Neuron (in vitro differentiated cells): ENCODE data around the gene PCDH9.

Experiments
- H2AFZ ChIP-seq: one replicate; pipeline ENCODE4 v1.6.1; 2013; ENCODE audit warnings: low read depth, mild to moderate bottlenecking, inconsistent platforms, low read length, moderate library complexity
- H3K27me3 ChIP-seq: one replicate; pipeline ENCODE4 v1.6.1; 2013; ENCODE audit warnings: low read length; ENCODE audit not compliant: insufficient read depth
- H3K36me3 ChIP-seq: one replicate; pipeline ENCODE4 v1.6.1; 2013; ENCODE audit warnings: low read length; ENCODE audit not compliant: insufficient read depth
- H3K4me1 ChIP-seq: one replicate; pipeline ENCODE4 v1.6.1; 2013; ENCODE audit warnings: low read length; ENCODE audit not compliant: insufficient read depth
- H3K4me3 ChIP-seq: 2 replicates; pipeline ENCODE4 v1.5.1; 2013; ENCODE audit warnings: mild to moderate bottlenecking, low read length, moderate library complexity
- H3K9me3 ChIP-seq: one replicate; pipeline ENCODE4 v1.6.1; 2013; ENCODE audit warnings: low read length

Gene PCDH9

DNA sequence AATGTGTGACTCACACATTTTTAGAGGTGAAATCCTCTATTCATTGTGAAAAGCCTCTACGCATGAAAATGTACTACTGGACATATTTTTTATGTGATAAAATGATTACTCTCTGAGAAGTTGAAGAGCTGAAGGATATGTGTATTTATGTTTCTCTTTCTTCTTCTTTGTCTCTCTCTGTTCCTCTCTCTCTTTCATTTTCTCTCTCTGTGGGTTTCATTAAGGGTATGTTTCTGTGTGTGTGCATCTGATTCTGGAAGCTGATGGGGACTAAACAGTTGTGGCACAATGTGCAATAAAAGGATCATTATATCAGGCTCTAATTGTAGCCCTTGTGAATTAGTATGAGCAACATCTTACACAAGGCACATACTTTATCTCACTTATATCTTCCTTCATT is 867.7 kb downstream of the PCDH9 start:
- Histone ChIP-seq H2AFZ (no peak overlapping the region), H3K9me3 (no peaks in the 10 kb centered on the region), H3K36me3 (no peaks in the 10 kb centered on the region), H3K27me3 (no peaks in the 10 kb centered on the region), H3K4me3 (no peak overlapping the region), H3K4me1 (peaks cover 13% of the 10 kb centered on the region)

DNA sequence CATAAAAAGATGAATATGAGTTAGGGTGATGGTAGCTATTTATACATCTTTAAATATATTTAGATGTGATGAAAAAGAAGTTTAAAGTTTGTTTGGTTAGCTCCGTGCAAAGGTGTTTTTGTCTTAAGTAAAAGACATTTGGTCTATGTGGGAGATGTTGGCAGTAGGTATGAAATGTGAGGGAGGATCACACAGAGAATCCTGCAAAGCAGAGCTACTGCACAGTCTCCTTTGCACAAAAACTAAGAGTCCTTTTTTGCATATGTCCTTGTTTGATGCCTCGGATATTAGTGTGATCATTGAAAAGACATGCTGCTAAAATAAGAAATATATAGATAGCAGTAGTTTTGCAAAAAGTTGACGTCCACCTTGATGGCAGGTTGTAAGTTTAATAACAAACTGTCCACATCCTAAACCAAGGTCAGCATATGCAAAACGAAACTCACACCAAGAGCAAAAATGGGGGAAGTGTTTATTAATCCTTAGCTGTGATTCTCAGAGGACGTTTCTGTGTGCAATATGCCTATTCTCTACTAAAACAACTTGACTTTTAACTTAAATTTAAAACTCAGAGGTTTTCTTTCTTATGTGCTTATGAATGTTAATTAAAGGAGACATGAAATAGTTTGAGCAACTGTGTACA is 870.1 kb downstream of the PCDH9 start:
- H3K36me3 ChIP-seq, result no peaks in the 10 kb centered on the region
- no peak overlapping the region for H2AFZ ChIP-seq
- H3K4me3 ChIP-seq, result no peak overlapping the region
- no peaks in the 10 kb centered on the region for H3K9me3 ChIP-seq
- H3K4me1 ChIP-seq, result peaks cover 8% of the 10 kb centered on the region
- H3K27me3 ChIP-seq, result no peaks in the 10 kb centered on the region

DNA sequence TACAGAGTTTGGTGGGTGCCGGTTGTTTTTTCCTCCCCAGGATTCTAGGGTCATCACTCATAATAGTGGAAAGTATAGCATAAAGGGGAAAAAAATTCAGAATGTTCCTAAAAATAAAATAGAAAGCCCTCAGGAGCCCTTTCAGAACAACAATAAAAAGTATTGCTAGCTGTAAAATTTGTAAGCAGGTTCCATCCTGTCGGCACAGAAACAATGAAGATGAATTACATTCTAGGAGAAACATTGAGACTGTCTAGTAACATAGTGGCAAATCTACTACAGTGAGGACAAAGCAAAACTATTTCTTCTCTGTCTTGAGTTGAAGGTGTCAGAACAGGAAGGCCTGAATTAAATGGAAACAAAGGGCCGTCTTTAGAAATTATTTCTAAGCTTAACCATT is 870.7 kb downstream of the PCDH9 start:
- H3K9me3 ChIP-seq, result no peaks in the 10 kb centered on the region
- no peaks in the 10 kb centered on the region for H3K36me3 ChIP-seq
- no peak overlapping the region for H3K4me3 ChIP-seq

DNA sequence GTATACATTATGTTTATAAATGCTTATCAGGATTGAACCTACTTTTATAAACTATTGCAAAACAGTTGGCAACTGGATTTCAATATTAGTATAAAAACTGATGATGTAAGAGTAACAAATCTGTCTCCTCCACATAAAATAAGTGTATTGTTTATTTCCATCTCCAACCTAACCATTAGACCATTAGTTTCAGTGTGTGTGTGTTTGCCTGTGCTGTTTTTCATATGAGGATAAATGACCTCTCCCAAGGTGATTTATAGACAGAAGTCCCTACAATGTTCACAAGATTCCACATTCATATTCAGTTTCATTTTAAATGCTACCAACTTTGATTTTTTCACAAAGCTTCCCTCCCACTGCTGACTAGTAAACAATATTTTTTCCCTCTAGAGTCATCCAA is 871.6 kb downstream of the PCDH9 start:
- Histone ChIP-seq H3K4me3 (no peak overlapping the region), H3K27me3 (no peaks in the 10 kb centered on the region), H2AFZ (no peak overlapping the region), H3K9me3 (no peaks in the 10 kb centered on the region), H3K4me1 (peaks cover 8% of the 10 kb centered on the region), H3K36me3 (no peaks in the 10 kb centered on the region)

More for the DNA sequence above, 870.7 kb downstream of the PCDH9 start:
- Histone ChIP-seq H3K27me3 (no peaks in the 10 kb centered on the region), H2AFZ (no peak overlapping the region), H3K4me1 (peaks cover 8% of the 10 kb centered on the region)

DNA sequence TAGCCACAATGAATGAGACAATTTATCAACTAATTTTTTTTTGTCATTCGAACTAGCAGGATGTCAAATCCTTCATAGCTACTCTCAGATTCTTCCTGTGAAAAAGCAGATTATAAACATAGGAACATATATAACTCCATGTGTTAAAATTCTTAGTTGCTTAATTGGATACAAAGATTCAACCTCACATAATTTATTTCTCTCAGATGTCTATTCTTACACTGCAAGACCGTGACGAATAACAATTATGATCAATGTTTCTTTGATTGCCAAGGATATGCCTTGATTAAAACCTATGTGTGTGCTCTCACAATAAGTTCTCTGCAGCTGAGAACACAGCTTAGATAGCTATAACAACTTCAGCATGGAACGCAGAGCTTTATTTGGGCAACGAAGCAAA is 872.7 kb downstream of the PCDH9 start:
- Histone ChIP-seq H3K9me3 (no peaks in the 10 kb centered on the region), H3K4me1 (peaks cover 8% of the 10 kb centered on the region), H2AFZ (no peak overlapping the region), H3K36me3 (no peaks in the 10 kb centered on the region), H3K4me3 (no peak overlapping the region), H3K27me3 (no peaks in the 10 kb centered on the region)

DNA sequence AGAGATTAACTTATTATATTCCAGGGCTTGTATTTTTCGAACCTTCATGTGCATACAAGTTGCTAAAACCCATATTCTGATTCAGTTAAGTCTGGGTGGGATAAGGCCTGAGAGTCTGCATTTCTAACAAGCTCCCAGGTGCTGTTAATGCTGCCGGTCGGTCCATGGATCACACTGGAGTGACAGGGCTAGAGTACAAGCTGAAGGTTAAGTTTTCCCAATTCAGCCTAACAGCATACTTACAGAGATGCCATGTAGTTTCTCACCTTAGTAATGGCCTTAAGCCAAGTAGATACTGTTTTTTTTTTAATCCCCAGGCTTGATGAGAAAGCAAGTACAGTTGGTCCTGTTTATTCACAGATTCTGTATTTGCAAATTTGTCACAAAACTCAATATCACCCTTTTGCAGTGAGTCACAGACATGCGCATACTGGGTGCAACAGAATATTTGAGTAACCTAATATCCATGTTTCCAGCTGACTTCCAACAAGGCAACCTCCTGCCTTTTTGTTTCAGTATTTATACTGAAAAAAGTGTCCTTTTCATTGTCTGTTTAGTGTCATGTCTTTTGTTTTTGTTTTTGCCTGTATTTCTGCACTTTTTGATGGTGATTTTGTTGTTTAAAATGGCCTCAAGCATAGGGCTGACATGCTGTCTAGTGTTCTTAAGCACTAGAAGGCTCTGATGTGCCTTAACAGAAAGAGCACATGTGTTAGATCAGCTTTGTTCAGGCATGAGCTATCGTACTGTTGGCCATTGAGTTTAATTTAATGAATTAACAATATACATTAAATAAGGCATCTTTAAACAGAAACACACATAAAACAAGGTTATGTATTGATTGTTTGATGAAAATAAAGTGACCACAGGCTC is 875.0 kb downstream of the PCDH9 start:
- H2AFZ ChIP-seq, result peak overlapping the region; percentile 13
- no peaks in the 10 kb centered on the region for H3K27me3 ChIP-seq
- no peaks in the 10 kb centered on the region for H3K9me3 ChIP-seq
- H3K4me3 ChIP-seq, result no peak overlapping the region
- peaks cover 7% of the 10 kb centered on the region for H3K4me1 ChIP-seq
- H3K36me3 ChIP-seq, result no peaks in the 10 kb centered on the region

- H3K27me3 ChIP-seq, result no peaks in the 10 kb centered on the region
- no peaks in the 10 kb centered on the region for H3K9me3 ChIP-seq
- no peak overlapping the region for H3K4me3 ChIP-seq
- no peaks in the 10 kb centered on the region for H3K4me1 ChIP-seq
- peak overlapping the region; percentile 4 for H2AFZ ChIP-seq
- H3K36me3 ChIP-seq, result no peaks in the 10 kb centered on the region
Measured at GRCh38 chr13:66353664-66354063, 876.5 kb downstream of the PCDH9 start.

GRCh38 chr13:66349966-66350365 is 880.2 kb downstream of the PCDH9 start:
- Histone ChIP-seq H3K9me3 (no peaks in the 10 kb centered on the region), H3K4me3 (no peak overlapping the region), H3K4me1 (peaks cover 21% of the 10 kb centered on the region), H3K27me3 (no peaks in the 10 kb centered on the region), H2AFZ (no peak overlapping the region), H3K36me3 (no peaks in the 10 kb centered on the region)

DNA sequence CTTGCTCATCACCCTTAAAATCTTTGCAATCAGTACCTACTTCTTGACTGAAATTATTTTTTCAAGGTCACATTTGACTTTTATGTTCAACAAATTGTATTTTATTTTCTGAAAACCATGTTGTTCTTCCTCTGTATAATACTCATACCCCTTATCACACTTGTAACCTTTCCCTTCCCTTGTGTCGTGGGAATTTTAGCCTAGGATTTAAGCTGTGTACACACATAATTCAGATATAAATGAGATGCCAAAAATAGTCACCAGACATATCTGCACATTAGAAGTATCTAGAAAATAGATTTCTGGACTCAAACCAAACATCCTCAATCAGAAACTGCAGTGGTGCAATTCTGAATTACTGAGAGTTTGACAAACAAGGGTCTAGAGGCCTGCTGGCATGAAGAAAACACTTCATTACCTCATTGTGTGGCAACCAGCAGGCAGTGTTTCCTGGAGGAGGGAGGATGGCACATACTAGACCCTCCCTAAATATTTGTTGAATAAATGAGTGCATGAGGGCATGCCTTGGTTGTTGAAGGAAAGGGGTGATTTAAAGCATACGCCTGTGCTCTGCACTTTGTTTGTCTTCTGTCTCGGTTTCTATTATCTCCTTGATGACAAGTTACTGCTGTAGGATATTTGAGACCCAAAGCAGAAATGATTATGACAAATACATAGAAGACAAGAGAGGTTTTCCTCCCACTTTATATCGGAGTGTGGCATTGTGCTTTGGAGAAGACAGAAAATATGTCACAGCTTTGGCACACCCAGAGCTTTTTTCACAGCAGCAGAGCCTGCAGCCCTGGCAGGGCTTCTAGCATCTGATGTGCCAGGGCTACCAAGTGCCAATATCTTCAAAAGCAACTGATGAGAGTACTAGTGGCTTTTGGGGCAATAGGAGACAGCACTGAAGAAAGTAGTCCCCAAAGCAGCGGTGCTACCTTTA is 881.1 kb downstream of the PCDH9 start:
- no peaks in the 10 kb centered on the region for H3K9me3 ChIP-seq
- peaks cover 29% of the 10 kb centered on the region for H3K4me1 ChIP-seq
- H2AFZ ChIP-seq, result no peak overlapping the region
- no peak overlapping the region for H3K4me3 ChIP-seq
- H3K27me3 ChIP-seq, result no peaks in the 10 kb centered on the region
- no peaks in the 10 kb centered on the region for H3K36me3 ChIP-seq

GRCh38 chr13:66347486-66348117 is 882.5 kb downstream of the PCDH9 start:
- Histone ChIP-seq H3K9me3 (no peaks in the 10 kb centered on the region), H2AFZ (no peak overlapping the region), H3K36me3 (no peaks in the 10 kb centered on the region), H3K4me3 (no peak overlapping the region), H3K4me1 (peaks cover 29% of the 10 kb centered on the region), H3K27me3 (no peaks in the 10 kb centered on the region)

- Histone ChIP-seq H3K4me3 (no peak overlapping the region), H2AFZ (no peak overlapping the region), H3K4me1 (peaks cover 29% of the 10 kb centered on the region)
Measured at GRCh38 chr13:66345971-66346370, 884.2 kb downstream of the PCDH9 start.

GRCh38 chr13:66345518-66345810 is 884.7 kb downstream of the PCDH9 start:
- H3K4me1 ChIP-seq, result peaks cover 29% of the 10 kb centered on the region
- no peak overlapping the region for H3K4me3 ChIP-seq
- H3K9me3 ChIP-seq, result no peaks in the 10 kb centered on the region
- no peaks in the 10 kb centered on the region for H3K36me3 ChIP-seq
- H3K27me3 ChIP-seq, result no peaks in the 10 kb centered on the region
- peak overlapping the region; percentile 33 for H2AFZ ChIP-seq

More at GRCh38 chr13:66345971-66346370, 884.2 kb downstream of the PCDH9 start:
- Histone ChIP-seq H3K9me3 (no peaks in the 10 kb centered on the region), H3K36me3 (no peaks in the 10 kb centered on the region), H3K27me3 (no peaks in the 10 kb centered on the region)
